HG02798 (cell line): ENCODE data around the gene C19orf38.
"Not testable (repeated sequence)": the region's sequence is repeated elsewhere in the genome, so short reads cannot be mapped to it uniquely, and the experiment has no call there.

ENCODE experiments used
- ATAC-seq: cut with Tn5 transposase; IDR thresholded peaks from one replicate; pipeline ENCODE4 v1.9.1; 2021; ENCODE audit warnings: mild to moderate bottlenecking; ENCODE audit not compliant: unreplicated experiment, poor library complexity

The C19orf38 gene

DNA sequence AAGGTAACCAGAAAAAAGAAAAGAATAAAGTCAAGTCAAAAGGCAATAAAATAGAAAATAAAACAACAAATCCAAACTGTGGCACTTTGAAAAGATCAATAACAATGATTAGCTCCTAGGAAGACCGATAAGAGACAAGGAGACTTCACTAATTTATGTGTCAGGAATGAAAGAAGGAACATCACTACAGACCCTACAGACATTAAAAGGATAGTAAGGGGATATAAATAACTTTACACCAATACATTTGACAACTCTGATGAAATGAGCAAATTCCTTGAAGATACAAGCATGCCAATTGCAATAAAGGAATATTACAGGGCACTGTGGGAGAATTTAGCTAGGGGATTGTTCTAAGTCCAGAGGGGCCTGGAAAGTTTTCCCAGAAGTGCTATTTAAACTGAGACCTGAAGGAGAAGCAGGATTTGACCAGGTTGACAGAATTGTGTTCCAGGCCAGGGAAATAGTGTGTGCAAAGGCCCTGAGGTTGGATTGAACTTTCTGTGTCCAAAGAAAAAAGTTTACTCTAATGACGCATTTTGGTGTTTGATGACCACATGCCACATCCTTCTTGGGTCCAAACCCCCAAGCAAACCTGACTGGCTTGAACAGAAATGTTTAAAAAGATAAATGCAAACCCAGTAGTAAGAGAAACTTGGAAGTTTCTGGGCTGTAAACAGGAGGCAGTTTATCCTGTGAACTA is 1.6 kb upstream of the C19orf38 start:
- no peak for ATAC-seq

DNA sequence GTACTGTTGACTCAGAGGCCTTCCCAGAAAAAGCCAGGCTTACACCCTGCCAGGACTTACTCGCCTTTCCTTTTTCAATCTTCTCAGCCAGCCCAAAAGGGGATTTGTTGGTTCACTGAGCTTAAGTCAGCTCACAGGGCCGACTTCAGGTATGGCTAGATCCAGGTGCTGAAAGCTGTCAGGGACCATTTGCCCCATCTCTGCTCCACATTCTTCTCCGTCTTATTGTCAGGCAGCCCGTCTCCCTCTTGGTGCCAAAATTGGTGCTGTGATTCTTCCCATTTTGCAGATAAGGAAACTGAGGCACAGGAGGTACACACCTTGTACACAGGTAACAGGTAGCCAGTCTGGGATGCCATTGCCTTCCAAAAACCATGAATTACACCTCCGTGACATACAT is 2.4 kb downstream of the C19orf38 start:
- ATAC-seq = no peak

DNA sequence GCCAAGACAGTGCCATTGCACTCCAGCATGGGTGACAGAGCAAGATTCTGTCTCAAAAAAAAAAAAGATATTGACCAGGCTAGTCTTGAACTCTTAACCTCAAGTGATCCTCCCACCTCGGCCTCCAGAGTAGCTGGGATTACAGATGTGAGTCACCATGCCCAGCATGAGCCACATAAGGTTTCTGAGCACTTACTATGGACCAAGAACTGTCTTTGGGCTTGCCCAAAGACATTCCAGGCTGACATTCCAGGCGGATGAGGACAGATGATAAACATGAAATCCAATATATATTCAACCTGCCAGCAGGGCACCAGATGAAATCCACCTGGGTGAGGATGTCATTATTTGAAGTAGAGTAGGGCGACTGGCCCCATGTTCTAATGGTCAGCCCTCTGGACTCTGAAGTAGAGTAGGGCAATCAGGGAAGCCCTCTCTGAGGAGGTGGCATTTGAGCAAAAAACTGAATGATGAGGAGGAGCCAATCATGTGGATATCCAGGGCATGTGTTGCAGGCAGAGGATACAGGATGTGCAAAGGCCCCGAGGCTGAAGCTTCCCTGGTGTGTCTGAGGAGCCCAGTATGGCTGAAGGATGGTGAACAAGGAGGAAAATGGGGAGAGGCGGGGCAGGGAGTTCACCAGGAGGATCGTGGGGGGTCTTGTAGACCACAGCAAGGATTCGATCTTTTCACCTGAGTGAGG is 4.0 kb downstream of the C19orf38 start:
- ATAC-seq = no peak

DNA sequence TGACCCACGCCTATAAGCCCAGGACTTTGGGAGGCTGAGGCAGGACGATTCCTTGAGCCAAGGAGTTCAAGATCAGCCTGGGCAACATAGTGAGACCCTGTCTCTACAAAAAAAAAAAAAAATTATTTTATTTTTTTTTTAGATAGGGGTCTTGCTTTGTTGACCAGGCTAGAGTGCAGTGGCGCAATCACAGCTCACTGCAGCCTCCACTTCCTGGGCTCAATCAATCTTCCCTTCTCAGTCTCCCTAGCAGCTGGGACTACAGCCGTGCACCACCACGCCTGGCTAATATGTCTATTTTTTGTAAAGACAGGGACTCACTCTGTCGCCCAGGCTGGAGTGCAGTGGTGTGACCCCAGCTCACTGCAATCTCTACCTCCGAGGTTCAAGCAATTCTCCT is 4.7 kb downstream of the C19orf38 start:
- no peak for ATAC-seq

DNA sequence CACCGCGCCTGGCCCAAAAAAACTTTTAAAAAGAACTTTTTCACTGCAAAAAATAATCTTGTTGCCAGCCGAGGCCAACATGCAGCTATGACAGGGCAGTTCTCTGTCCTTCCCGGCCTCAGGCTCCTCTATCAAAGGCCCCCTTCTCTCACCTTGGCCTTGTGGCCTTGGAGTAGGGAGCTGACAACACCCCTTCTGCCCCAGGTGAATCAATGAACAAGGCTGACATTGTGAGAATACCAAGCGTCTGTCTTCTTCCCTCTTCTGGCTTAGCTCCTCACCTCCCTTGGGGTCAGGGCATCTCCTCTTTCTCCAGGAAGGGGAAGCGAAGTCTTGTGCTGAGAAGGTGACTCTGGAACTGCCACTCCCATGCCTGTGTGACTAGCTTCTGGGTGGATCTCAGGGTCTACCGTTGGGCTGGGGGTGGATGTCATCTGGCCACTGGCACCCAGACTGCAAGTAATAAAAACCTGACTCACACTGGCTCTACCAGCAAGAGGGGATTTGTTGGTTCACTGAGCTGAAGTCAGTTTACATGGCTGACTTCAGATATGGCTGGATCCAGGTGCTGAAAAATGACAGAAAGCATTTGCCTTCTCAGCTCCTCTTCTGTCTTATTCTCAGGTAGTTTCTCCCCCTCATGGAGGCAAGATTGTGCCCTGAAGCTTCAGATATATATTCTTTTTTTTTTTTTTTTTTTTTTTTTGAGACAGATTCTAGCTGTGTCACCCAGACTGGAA is 6.3 kb downstream of the C19orf38 start:
- no peak for ATAC-seq

DNA sequence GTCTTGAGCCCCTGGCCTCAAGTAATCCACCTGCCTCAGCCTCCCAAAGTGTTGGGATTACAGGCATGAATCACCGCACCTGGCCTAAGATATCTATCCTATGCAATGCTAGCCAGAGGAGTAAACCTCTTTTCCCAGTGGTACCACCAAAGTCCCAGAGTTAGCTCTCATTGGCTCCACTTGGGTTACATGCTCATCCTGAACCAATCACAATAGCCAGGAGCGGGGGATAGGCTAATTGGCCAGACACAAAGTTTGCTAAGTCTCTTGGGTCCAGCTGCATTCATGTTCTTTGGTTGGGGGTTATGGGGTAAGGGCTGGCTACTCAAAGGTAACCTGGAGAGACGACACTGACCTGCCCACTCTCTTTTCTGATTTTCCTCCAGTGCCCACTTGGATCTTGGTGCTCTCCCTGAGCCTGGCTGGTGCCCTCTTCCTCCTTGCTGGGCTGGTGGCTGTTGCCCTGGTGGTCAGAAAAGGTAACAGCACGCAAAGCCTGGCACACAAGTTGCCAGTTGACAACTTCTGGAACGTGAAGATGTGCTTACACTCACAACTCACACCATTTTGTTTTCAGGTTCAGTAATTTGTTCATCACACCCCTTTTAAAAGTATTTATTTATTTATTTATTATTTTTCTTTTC is 7.8 kb downstream of the C19orf38 start:
- ATAC-seq = no peak

DNA sequence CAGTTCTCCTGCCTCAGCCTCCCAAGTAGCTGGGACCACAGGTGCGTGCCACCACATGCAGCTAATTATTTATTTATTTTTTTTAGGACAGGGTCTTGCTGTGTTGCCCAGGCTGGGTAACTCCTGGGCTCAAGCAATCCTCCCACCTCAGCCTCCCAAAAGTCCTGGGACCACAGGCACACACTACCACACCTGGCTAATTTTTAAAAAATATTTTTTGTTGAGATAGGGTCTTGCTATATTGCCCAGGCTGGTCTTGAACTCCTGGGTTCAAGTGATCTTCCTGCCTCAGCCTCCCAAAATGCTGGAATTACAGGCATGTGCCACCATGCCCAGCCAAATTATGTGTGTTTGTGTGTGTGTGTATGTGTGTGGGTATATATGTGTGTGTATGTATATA is 8.7 kb downstream of the C19orf38 start:
- not testable (repeated sequence) for ATAC-seq

DNA sequence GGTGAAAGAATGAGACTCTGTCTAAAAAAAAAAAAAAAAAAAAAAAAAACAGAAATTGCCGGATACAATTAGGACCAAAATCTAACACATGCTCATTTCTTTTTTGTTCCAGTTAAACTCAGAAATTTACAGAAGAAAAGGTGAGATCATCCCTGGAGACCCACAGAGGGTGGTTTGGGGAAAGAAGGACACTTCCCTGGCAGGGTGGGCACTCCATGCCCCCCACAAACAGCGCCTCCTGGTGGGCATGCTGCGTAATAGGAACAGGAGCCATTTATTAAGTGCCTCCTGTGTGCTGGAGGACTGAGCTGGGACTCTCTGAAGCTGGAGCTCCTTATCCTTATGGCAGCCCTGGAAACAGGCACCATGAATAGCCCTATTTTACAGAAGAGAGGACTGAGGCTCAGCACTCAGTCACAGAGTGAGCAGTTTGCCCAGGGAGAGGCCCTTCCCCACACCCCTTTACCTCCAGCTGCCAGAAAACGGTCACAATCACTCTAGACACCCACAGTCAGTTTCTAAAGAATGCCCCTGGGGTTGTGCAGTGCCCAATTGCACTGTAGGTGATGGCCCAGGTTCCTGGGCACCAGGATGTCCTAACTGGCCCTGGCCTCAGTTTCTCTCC is 10.1 kb downstream of the C19orf38 start:
- ATAC-seq = no peak

DNA sequence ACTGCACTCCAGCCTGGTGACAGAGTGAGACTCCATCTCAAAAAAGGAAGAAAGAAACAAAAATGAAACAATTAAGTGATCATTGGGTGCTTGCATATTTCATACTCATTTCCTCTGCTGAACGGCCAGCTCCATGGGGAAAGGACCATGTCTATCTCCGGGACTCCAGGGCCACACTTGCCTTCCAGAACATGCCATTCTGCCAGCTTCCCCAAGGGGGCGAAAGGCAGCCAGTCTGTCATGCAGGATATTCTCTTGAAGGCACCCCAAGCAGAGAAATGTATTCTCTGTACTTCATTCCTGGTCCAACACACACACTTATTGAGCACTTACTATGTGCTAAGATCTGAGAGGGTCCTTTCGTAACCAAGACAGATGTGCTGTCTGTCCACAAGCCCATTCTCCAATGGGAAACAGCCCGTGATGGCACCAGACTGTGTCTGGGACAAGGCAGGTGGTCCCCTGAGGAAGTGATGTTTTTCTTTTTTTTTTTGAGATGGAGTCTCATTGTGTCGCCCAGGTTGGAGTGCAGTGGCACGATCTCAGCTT is 13.0 kb downstream of the C19orf38 start:
- ATAC-seq = no peak

DNA sequence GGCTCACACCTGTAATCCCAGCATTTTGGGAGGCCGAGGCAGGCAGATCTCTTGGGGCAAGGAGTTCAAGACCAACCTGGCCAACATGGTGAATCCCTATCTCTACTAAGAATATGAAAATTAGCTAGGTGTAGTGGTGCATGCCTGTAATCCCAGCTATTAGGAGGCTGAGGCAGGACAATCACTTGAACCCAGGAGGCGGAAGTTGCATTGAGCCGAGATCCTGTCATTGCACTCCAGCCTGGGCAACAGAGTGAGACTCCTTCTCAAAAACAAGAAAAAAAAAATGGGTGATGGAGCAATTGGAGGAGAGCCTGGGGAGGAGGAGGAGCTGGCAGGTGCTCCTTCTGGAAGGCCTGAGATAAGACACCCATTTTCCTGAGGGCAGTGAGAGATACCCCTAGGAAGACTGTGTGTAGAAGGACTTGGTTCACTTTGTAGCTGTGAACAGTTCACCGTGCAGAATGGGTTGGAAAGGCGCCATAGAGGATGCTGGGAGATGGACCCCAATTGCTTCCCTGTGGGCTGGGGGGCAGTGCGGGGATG is 14.4 kb downstream of the C19orf38 start:
- ATAC-seq = no peak

DNA sequence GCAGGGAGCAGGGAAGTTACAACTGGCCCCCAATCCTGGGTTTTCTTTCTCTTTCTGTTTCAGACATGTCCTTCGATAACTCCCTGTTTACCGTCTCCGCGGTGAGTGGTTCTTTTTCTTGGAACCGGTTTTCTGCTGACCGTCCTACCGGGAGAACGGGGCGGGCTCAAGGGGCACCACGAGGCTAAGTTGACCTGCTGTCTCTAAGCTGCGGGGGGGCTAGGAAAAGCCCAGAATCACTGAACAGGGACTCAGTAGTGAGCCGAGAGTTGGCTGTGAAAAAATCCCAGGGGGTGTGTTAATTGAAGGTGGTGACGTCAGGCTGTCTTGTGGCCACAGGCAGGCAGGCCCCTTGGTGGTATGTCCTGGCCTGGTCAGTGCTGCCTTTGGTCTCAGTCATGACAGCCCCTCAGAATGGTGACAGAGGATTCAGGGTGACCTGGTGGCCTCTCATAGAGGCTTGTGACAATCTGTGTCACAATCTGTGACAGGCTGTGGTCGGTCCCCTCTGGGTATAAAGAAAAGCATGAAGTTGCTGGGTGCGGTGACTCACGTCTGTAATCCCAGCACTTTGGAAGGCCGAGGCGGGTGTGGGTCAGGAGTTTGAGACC is 15.0 kb downstream of the C19orf38 start:
- ATAC-seq = no peak

DNA sequence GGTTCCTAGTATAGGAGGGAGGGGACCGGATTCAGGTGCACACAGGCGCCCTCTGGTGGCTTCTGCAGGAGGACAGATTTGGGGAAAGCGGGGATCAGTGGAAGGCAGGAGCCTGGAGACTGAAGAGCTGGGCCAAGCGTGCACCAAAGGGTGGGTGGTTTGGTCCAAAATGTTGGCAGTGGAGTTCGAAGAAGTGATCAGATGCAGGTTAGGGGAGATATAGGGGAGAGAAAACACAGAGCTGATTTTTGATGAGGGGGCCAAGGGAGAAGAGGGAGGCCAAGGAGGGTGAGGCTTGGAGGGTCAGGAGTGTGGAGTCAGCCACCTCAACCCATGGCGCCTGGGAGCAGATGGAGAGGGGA is 16.3 kb downstream of the C19orf38 start:
- ATAC-seq = peak; percentile 48

DNA sequence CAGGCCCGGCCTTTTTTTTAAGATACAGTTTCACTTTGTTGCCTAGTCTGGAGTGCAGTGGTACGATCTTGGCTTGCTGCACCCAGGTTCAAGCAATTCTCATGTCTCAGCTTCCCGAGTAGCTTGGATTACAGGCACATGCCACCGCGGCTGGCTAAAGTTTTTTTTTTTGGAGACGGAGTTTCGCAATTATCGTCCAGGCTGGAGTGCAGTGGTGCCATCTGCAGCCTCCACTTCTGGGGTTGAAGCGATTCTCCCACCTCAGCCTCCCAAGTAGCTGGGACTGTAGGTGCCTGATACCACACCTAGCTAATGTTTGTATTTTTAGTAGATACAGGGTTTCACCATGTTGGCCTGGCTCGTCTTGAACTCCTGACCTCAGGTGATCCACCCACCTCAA is 18.3 kb downstream of the C19orf38 start:
- ATAC-seq = no peak

DNA sequence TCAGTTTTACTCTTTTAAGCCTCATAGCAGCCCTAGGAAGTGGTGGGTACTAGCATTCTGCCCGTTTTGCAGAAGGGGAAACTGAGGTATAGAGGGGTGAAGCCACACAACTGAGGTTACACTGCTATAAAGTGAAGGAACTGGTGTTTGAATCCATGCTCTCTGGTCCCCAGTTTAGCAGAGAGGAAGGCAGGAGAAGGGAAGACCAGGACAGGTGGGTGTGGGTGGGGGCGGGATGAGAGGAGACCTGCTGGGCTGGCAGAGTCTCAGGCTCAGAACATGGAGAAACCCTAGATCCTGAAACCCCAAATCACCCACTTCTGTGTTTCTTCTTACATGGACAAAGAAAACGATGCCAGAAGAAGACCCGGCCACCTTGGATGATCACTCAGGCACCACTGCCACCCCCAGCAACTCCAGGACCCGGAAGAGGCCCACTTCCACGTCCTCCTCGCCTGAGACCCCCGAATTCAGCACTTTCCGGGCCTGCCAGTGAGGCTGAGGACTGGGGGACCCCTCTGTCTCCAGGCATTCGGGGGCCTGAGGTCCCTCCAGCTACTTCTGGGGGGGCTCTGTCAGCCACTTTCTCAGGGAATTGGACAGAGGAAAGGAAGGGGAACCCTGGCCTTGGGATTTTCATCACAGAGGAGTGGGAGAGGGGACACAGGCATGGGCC is 20.8 kb downstream of the C19orf38 start:
- no peak for ATAC-seq

DNA sequence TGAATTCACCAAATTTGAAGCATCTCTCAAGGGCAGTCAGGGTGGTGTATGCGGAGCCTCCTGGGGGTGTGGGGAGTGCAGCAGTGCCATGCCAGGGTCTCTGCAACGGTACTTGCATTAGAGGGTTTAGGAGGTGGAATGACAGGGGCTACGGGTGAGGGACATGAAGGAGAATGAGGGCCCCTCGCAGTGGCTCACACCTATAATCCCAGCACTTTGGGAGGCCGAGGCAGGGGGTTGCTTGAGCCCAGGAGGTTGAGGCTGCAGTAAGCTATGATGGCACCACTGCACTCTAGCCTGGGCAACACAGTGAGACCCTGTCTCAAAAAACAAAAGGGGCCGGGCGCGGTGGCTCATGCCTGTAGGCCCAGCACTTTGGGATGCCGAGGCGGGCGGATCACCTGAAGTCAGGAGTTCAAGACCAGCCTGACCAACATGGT is 21.7 kb downstream of the C19orf38 start:
- not testable (repeated sequence) for ATAC-seq

DNA sequence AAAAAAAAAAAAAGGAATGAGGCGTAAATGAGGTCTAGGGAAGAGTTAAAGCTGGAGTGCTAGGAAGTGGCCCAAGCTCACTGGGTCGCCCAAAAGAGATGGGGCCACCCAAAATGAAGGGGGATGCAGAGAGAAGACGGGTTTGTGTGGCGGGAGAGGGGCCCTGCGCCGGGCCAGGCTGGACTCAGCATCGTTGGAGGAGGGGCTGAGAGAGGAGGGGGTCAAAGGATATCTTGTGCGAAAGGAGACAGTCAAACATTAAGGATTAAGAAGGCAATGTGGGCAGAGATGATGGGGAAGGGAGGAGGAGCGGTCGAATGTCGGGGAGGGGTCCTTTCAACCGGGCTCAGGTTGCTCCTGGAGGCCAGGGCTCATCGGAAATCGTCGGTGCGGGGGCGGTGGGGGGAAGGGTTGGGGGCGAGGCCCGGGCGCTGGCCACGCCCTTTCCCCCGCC is 22.3 kb downstream of the C19orf38 start:
- ATAC-seq = no peak

DNA sequence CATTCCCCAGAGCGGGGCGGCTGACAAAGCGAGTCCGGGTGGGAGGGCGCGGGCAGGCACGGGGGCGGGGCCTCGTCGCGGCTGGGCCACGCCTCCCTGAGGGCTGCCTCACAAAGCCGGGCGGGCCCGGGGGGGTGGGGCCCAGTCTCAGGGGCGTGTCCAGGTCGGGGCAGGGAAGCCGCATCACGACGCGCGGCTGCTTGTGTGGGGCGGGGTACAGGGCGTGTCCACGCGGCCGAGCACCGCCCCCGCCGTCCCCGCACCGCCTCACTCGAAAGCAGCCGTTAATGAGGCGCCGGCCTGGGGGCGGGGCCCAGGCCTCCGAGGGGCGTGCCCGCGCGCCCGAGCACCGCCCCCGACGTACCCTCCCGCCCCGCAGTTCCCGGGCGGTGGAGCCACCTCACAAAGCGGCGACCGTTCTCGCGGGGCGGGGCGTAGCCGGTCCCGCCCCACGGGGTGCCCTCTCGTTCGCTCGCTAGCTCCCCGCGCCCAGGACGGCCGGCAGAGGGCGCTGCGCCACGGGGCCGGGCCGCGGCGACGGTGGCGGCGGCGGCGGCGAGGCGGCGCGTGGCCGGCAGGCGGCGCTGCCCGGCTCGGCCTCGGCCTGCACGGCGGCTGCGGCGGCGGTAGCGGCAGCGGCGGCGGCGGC is 22.9 kb downstream of the C19orf38 start, which contains the start of gene CARM1:
Gene CARM1, plus strand, starts transcription at position 599 of the 649 bp plus-strand sequence. CDS start 150 bp downstream, outside the sequence.
- ATAC-seq = peak; percentile 84
